Stimulated activated effector memory CD8-positive, alpha-beta T cell treated with anti-CD3 and anti-CD28 coated beads, Interleukin-12 subunit alpha, Interleukin-12 subunit beta, amount 100 ng/mL, for 72 hours (primary cell): ENCODE measurements around the gene TRMT61B.

Experiments used
- ATAC-seq: fragments of 150-1000 bp; cut with Tn5 transposase; 2 replicates; pipeline ENCODE4 v1.10.0; 2021
- DNase-seq, 2 donors: peaks; one replicate each; pipeline ENCODE4 v3.0.0; 2021 to 2022; ENCODE audit warnings: low spot score in 2 of 2
- H3K27ac Mint-ChIP-seq: one replicate; pipeline ENCODE4 v1.8.0; 2022; ENCODE audit warnings: mild to moderate bottlenecking, mixed read lengths
- H3K36me3 Mint-ChIP-seq: one replicate; pipeline ENCODE4 v1.8.0; 2022; ENCODE audit warnings: mild to moderate bottlenecking, mixed read lengths
- H3K4me1 Mint-ChIP-seq: one replicate; pipeline ENCODE4 v1.8.0; 2022; ENCODE audit warnings: mixed read lengths
- H3K4me3 Mint-ChIP-seq: one replicate; pipeline ENCODE4 v1.8.0; 2022; ENCODE audit warnings: mild to moderate bottlenecking, mixed read lengths
- H3K9me3 Mint-ChIP-seq: one replicate; pipeline ENCODE4 v1.8.0; 2022; ENCODE audit warnings: mixed read lengths

The TRMT61B gene

DNA sequence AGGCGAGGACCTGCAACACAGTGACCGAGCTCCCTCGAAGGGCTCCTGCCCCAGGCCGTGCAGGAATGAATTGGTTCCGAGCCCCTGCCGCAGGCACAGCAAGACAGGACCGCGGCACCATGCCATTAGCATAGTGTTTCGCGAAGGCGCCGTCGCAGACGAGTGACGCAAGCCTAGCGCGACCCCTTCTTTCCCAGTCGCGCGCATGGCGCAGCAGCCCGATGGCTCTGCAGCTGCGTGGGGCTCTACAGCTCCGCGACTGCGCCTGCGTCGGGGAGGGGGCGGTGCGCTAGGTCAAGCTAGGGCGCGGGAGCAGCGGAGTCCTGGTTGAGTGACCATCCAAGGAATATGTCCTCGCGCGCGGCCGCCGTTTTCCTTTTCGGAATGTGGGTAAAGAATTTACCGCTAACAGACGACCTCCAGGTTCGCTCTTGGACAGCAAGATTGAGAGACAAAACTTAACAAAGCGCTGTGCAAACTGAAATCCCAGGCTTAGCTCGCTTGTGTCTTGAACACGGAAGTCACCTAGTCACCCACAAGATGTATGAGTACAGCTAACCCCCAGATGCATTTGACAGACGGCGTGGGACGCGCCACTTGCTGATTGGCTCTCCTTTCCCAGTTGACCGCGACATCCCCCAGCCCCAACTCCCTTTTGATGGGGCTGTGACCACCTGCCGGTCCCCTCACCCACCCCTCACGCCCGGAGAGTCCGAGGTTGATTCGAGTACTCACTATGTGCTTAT is at the start of gene TRMT61B:
TRMT61B (minus strand) TSS at position 164 of the 746 bp plus-strand sequence; CDS start at position 132, 32 bp downstream.
- Mint-ChIP-seq H3K27ac (peak within 1 kb of the TSS; percentile 95), H3K9me3 (no peaks in the 10 kb centered on the region), H3K4me1 (peaks cover 22% of the 10 kb centered on the region), H3K36me3 (peaks cover 30% of the 10 kb centered on the region), H3K4me3 (peak within 1 kb of the TSS; percentile 96)
- DNase-seq (peak; percentile 97 to 99), ATAC-seq (peak; percentile 97)

DNA sequence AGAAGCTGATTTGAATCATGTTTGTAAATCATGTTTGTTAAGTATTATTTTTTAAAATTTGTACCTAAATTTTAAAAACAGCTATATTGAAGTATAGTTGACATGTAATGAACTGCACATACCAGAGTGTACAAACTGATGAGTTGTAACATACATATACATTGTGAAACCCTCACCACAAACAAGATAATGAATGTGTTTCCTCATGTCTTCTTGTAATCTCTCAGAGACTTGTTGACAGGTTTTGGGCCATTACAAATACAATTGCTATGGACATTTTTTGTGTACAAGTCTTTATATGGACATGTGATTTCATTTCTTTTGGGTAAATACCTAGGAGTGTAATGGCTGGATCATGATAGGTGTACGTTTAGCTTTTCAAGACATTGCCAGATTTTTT is 45.8 kb upstream of the TRMT61B start:
- Mint-ChIP-seq H3K36me3 (peaks cover 99% of the 10 kb centered on the region), H3K27ac (no peak overlapping the region), H3K4me3 (no peak overlapping the region), H3K4me1 (peaks cover 5% of the 10 kb centered on the region), H3K9me3 (no peaks in the 10 kb centered on the region)
- DNase-seq, result no peak
- ATAC-seq, result peak; percentile 58

DNA sequence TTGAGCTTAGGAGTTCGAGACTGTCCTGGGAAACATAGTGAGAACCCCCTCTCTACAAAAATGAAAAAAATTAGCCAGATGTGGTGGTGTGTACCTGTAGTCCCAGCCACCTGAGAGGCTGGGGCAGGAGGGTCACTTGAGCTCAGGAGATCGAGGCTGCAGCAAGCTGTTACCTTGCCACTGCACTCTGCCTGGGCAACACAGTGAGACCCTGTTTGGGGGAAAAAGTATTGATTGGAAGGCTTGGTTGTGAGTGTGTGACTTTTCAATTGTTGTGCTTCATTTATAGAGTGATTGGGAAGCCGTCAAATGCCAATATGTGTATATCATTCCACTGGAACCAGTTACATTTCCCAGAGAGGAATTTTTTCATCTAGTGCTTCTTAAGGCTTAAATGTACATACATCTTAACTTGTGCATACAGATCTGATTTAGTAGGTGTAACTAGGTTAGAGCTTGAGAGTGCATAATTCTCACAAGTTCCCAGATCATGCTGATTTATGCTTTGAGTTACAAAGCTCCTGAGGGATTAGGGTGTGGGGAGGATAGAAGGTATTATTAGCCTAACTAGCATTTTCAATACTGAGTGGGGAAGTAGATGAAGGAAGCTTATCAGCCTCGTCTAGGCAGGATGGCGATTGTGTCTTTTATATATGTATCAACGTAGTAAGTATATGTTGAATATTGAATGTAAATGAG is 39.7 kb upstream of the TRMT61B start:
- Mint-ChIP-seq H3K4me1 (peaks cover 25% of the 10 kb centered on the region), H3K36me3 (peaks cover 100% of the 10 kb centered on the region), H3K27ac (peak overlapping the region; percentile 38), H3K4me3 (no peak overlapping the region), H3K9me3 (no peaks in the 10 kb centered on the region)
- ATAC-seq (no peak), DNase-seq (no peak)

DNA sequence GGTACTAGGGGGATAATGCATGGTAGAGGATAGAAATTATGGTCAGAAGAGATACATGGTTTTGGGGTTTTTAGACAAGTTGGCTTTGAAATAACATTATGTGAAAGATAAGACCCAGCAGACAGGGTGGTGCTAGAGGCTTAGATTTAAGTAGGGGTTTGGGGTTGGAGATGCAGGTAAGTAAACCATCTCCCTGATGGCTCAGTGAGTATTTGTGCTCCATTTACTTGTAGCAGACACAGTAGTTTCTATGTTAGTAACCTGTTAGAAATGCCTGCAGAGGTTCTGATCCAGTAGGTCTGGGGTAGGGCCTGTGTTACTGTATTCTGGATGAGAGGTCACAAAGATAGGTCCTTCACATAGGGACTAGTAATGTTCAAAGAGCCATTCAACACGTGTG is 38.1 kb upstream of the TRMT61B start:
- Mint-ChIP-seq H3K4me1 (peaks cover 37% of the 10 kb centered on the region), H3K27ac (peak overlapping the region; percentile 29), H3K36me3 (peaks cover 100% of the 10 kb centered on the region)

DNA sequence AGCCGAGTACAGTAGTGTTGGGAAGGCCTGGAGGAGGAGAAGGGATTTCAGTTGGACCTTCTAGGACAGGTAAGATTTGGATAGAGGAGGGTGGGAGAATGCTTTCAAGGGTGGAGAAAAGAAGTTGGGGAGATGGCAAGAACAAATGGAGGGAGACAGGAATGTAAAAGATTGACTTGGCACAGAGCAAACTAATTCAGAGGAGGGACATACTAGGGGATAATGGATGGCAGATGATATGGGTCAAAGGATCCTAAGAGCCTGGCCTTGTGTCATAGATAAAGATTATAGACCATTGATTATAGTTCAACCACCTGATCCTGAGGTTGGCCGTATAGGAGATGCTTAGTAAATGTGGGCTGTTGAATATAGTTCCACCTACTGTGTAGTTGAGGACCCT is 36.7 kb upstream of the TRMT61B start:
- peaks cover 100% of the 10 kb centered on the region for H3K36me3 Mint-ChIP-seq
- peaks cover 41% of the 10 kb centered on the region for H3K4me1 Mint-ChIP-seq
- peak overlapping the region; percentile 20 for H3K27ac Mint-ChIP-seq
- H3K9me3 Mint-ChIP-seq, result no peaks in the 10 kb centered on the region
- H3K4me3 Mint-ChIP-seq, result no peak overlapping the region
- ATAC-seq (no peak), DNase-seq (no peak)

More for the DNA sequence above, 38.1 kb upstream of the TRMT61B start:
- no peak overlapping the region for H3K4me3 Mint-ChIP-seq
- ATAC-seq, result no peak
- DNase-seq, result no peak
- no peaks in the 10 kb centered on the region for H3K9me3 Mint-ChIP-seq

DNA sequence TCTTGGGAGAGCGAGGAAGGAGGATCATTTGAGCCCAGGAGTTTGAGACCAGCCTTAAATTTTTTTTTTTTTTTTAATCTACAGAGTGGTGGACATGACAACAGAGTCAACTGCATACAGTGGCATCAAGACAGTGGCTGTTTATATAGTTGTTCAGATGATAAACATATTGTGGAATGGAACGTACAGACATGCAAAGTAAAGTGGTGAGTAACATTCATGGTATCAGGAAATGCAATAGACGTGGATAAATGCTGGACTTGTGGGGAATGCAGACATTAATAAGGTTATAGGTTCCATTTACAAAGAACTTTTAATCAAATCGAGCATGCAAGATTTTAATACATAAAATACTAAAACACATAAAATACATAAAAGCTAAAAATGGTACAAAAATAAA is 36.3 kb upstream of the TRMT61B start:
- Mint-ChIP-seq H3K9me3 (no peaks in the 10 kb centered on the region), H3K36me3 (peaks cover 100% of the 10 kb centered on the region), H3K4me1 (peaks cover 45% of the 10 kb centered on the region), H3K4me3 (no peak overlapping the region), H3K27ac (peak overlapping the region; percentile 20)
- DNase-seq (no peak), ATAC-seq (no peak)

DNA sequence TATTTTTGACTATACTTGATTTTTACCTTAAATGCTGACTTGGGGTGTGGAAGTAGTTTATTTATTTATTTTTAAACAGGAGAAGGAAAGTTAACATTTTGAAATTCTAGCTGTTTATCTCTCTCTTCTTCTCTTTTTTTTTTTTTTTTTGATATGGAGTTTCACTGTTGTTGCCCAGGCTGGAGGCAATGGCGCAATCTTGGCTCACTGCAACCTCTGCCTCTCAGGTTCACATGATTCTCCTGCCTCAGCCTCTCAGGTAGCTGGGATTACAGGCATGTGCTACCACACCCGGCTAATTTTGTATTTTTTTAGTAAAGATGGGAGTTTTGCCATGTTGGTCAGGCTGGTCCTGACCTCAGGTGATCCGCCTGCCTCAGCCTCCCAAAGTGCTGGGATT is 35.4 kb upstream of the TRMT61B start:
- peaks cover 100% of the 10 kb centered on the region for H3K36me3 Mint-ChIP-seq
- no peaks in the 10 kb centered on the region for H3K9me3 Mint-ChIP-seq
- H3K4me1 Mint-ChIP-seq, result peaks cover 54% of the 10 kb centered on the region
- H3K4me3 Mint-ChIP-seq, result no peak overlapping the region
- ATAC-seq (no peak), DNase-seq (no peak)
- H3K27ac Mint-ChIP-seq, result peak overlapping the region; percentile 43

DNA sequence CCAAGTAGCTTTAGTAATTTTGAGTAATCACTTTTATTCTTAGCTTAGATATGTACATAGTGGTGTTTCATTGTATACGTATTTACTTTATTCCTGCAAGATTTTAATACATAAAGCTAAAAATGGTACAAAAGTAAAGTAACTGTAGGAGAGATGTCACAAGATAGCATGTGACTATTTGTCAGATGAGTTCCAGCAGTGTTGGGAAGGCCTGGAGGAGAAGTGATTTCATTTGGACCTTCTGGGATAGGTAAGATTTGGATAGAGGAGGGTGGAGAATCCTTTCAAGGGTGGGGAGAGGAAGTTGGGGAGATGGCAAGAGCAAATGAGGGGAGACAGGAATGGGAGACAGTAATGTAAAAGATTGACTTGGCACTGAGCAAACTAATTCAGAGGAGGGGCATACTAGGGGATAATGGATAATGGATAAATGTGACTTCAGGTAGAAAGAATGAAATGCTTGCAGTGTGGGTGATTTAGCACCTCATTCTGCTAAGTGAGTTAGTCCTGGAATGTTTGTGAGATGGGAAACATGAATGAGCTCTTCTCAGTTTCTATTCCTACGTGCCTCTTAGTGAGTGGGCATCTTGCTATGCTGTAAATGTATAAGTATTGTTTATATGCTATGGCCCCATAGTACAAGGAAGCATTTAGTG is 34.8 kb upstream of the TRMT61B start:
- Mint-ChIP-seq H3K9me3 (no peaks in the 10 kb centered on the region), H3K27ac (peak overlapping the region; percentile 43), H3K4me1 (peaks cover 55% of the 10 kb centered on the region), H3K4me3 (no peak overlapping the region), H3K36me3 (peaks cover 100% of the 10 kb centered on the region)
- DNase-seq (no peak), ATAC-seq (no peak)

DNA sequence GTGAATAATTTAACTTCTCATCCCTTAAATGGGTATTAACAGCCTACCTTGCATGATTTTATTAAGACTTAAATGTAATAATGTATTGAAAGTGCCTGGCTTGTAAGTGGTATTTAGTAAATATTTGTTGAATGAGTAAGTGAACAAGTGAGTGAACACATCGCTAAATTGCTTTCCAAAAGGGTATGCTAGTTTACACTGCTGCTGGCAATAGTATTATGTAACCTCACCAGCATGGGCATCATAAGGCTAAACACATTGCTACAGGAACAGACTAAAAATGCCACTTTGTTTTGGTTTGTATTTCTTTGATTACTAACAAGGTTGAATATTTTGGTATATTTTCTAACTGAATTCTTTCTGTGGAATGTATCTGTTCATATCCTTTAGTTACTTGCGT is 34.2 kb upstream of the TRMT61B start:
- H3K4me1 Mint-ChIP-seq, result peaks cover 51% of the 10 kb centered on the region

DNA sequence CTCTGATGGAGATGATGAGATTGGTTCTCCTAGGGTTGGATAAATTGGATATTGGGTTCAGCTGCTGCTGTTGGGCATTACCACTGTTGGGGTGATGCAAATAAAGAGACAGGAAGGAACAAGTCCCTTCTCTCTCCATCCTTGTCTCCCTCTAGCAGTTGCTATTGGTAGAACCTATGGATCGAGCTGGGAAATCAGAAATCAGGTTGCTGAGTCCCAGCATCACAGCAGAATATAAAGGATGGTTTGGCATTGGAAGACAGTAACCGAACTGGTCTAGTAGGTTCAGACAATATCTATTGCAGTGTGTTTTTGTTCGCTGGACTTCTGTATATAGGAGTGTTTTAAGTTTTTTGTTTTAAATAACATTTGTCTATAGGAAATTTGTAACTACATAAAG is 32.5 kb upstream of the TRMT61B start:
- Mint-ChIP-seq H3K4me1 (peaks cover 62% of the 10 kb centered on the region), H3K4me3 (no peak overlapping the region), H3K27ac (peak overlapping the region; percentile 57), H3K36me3 (peaks cover 97% of the 10 kb centered on the region), H3K9me3 (no peaks in the 10 kb centered on the region)
- ATAC-seq (no peak), DNase-seq (no peak)

More for the DNA sequence above, 34.2 kb upstream of the TRMT61B start:
- no peak for ATAC-seq
- H3K4me3 Mint-ChIP-seq, result no peak overlapping the region
- H3K9me3 Mint-ChIP-seq, result no peaks in the 10 kb centered on the region
- DNase-seq, result no peak
- H3K27ac Mint-ChIP-seq, result peak overlapping the region; percentile 43
- peaks cover 99% of the 10 kb centered on the region for H3K36me3 Mint-ChIP-seq

DNA sequence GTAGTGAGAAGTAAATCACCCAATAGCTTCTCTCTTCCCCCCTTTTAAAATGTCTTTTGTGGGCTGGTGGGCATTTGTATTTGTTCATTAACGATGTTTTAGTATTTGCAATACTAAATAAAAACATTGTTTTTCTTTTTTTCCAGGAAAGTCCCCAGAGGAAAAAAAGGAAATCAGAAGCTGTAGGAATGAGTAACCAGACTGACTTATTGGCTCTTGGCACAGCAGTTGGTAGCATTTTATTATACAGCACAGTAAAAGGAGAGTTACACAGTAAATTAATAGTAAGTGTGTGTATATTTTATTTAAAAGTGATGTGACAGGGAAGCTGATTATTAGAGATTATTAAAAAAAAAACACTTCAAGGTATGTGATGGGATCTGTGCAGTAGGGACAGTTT is 31.7 kb upstream of the TRMT61B start:
- peaks cover 96% of the 10 kb centered on the region for H3K36me3 Mint-ChIP-seq
- peaks cover 68% of the 10 kb centered on the region for H3K4me1 Mint-ChIP-seq
- H3K4me3 Mint-ChIP-seq, result no peak overlapping the region
- no peaks in the 10 kb centered on the region for H3K9me3 Mint-ChIP-seq
- DNase-seq (no peak), ATAC-seq (no peak)
- H3K27ac Mint-ChIP-seq, result peak overlapping the region; percentile 75

DNA sequence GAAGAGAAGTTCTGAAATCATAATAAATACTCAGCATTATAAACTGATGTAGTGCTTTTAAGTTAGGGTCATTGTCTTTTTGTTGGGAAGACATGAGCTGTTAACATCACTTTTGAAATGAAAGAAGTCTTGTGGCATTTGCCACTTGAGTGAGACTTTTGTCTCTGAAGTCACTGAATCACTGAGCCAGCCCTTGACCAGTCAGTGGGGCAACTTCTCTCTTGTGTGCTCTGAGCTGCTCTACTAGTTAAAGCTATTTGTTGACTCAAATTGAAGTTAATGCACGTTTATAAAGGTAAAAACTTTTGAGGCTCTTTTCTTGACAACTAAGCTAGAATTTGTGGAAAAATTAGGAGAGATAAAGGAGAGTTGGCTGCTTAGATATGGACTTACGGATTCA is 31.1 kb upstream of the TRMT61B start:
- Mint-ChIP-seq H3K4me3 (no peak overlapping the region), H3K36me3 (peaks cover 96% of the 10 kb centered on the region), H3K27ac (peak overlapping the region; percentile 75), H3K4me1 (peaks cover 66% of the 10 kb centered on the region), H3K9me3 (no peaks in the 10 kb centered on the region)
- ATAC-seq (peak; percentile 32), DNase-seq (no peak)

DNA sequence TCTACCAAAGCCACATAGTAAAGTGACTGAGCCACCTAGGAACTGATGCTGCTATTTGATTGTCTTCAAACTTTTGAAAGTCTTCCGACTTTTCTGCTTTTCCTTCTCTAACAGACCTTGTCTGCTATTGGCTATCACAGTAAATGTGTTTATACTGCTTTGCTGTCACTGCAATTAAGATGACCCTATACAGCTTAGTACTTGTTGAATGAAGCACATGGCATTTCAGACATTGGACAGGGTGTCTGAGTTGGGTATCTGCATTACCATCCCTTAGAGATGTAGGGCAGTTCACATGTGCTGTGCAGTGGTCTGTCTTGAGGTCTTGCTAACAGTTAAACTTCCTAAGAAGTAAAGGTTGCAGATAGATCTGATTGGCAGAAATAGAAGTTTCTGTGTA is 27.9 kb upstream of the TRMT61B start:
- Mint-ChIP-seq H3K9me3 (no peaks in the 10 kb centered on the region), H3K4me3 (peak overlapping the region; percentile 97), H3K27ac (peak overlapping the region; percentile 12), H3K36me3 (peaks cover 85% of the 10 kb centered on the region), H3K4me1 (peaks cover 59% of the 10 kb centered on the region)
- ATAC-seq, result no peak
- no peak for DNase-seq

DNA sequence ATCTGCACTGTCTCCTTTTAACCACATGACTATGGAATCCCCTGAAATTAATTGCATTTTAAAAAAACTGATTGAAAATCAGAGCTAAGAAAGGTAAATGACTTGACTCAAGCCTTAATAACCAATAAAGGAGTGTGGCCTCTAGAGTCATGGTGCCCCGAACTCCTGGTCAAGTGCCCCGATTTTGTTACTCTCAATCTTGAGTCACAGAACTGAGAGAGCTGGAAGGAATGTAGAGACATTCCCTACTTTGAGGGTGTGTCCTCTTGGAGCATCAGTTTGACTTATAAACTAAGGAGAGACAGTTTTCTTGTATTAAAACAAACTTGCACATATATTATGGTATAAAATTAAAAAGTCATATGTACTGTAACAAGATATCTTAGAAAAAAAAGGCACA is 26.8 kb upstream of the TRMT61B start:
- Mint-ChIP-seq H3K9me3 (no peaks in the 10 kb centered on the region), H3K36me3 (peaks cover 74% of the 10 kb centered on the region), H3K4me1 (peaks cover 55% of the 10 kb centered on the region), H3K4me3 (peak overlapping the region; percentile 97), H3K27ac (no peak overlapping the region)
- DNase-seq, result no peak
- no peak for ATAC-seq

DNA sequence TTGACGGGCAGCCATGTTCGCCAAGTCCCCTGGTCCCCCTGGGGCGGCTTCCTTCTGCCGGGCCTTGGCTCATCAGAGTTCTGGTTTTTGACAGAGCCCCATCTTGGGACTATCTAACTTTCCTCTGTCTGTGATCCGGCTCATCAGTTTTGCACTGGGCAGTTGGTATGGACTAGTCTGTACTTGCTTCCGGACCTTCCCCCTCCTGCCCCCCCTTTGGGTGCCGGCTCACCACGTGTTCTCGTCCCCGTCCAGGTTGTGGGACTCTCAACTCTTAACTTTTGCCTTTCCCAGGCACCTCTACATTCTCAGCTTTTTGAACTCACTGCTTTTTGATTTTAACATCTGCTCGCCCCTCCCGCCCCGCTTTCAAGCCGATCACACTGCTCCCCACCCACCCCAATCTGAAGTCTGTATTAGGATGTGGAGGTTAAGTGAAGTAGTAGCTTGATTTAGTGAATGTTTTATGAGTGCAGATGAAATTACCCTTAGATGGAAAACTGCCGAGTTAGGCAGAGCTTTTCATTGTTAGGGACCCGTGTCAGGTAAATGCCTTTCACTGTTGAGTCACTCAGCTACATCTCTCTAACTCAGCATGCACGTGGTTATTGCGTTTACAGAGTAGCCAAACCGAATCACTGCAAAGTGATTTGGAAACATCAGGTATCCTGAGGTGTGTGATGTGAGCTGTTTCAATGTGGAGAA is 25.2 kb upstream of the TRMT61B start:
- Mint-ChIP-seq H3K4me3 (peak overlapping the region; percentile 97), H3K9me3 (no peaks in the 10 kb centered on the region), H3K4me1 (peaks cover 40% of the 10 kb centered on the region), H3K36me3 (peaks cover 58% of the 10 kb centered on the region), H3K27ac (peak overlapping the region; percentile 98)
- DNase-seq (peak; percentile 30 to 75), ATAC-seq (peak; percentile 54)
